ENCODE data around the gene MT2A. TPM values are rescaled to one million over a fixed set of nuclear protein-coding genes. Genes with fewer than 3 reads are reported as not detected.
A peak's percentile ranks its signal among the peaks of the same experiment; 100 is the strongest.

MT2A gene
- total and polyA plus RNA-seq, 2 of the 13 experiments (the other 11 are each of a cell fraction or from before 2014, with no cell fraction given) = 135 to 371 TPM

GRCh38 chr16:56657555-56658326, 49.4 kb downstream of the MT2A start, which contains the start of gene MT1F (continued):
- TF ChIP-seq MTERF4 (CRISPR knock-in tag; IDR thresholded peaks at IDR 0.05) (0 out of 2 replicates have a peak, but pooled peaks have one; percentile 28), ZNF441 (CRISPR knock-in tag; IDR thresholded peaks at IDR 0.05; ENCODE audit: borderline replicate concordance) (peak; percentile 53; the same call in 1 of the 2 replicates), ERF (CRISPR knock-in tag; IDR thresholded peaks at IDR 0.05) (peak; percentile 43; the same call in 1 of the 2 replicates), RFXAP (CRISPR knock-in tag; IDR thresholded peaks at IDR 0.05; ENCODE audit: borderline replicate concordance) (peak; percentile 42; the same call in 1 of the 2 replicates), FOXA3 (CRISPR knock-in tag; IDR thresholded peaks at IDR 0.05) (0 out of 2 replicates have a peak, but pooled peaks have one; percentile 18), HNF4A (CRISPR knock-in tag; IDR thresholded peaks at IDR 0.05) (peak; percentile 72), ZNF569 (CRISPR knock-in tag; IDR thresholded peaks at IDR 0.05; ENCODE audit: borderline replicate concordance) (no peak), MED13 (CRISPR knock-in tag; IDR thresholded peaks at IDR 0.05) (peak; percentile 59; the same call in 1 of the 2 replicates), PHF5A (CRISPR knock-in tag; IDR thresholded peaks at IDR 0.05; ENCODE audit: low read depth, unreplicated experiment) (no peak), NR2F6 (IDR thresholded peaks at IDR 0.05) (no peak), NR2F6 (CRISPR knock-in tag; IDR thresholded peaks at IDR 0.05) (0 out of 2 replicates have a peak, but pooled peaks have one; percentile 43), SALL1 (CRISPR knock-in tag; IDR thresholded peaks at IDR 0.05) (peak; percentile 36), NONO (IDR thresholded peaks at IDR 0.05) (no peak), NONO (CRISPR knock-in tag; conservative IDR thresholded peaks at IDR 0.05) (peak; percentile 22), ATF7 (IDR thresholded peaks at IDR 0.05) (no peak), ATF7 (CRISPR knock-in tag; IDR thresholded peaks at IDR 0.05) (no peak), MATR3 (CRISPR knock-in tag; IDR thresholded peaks at IDR 0.05) (no peak), ATAD3A (CRISPR knock-in tag; IDR thresholded peaks at IDR 0.05) (no peak), IRF9 (CRISPR knock-in tag; IDR thresholded peaks at IDR 0.05; ENCODE audit: borderline replicate concordance) (peak; percentile 85; the same call in 1 of the 2 replicates), CREB1 (IDR thresholded peaks at IDR 0.05) (no peak), CREB1 (CRISPR knock-in tag; IDR thresholded peaks at IDR 0.05) (peak; percentile 60; the same call in 1 of the 2 replicates), ZNF674 (CRISPR knock-in tag; IDR thresholded peaks at IDR 0.05; ENCODE audit: low read depth) (no peak), HOXA3 (CRISPR knock-in tag; IDR thresholded peaks at IDR 0.05) (peak; percentile 34; the same call in 1 of the 2 replicates), ZNF296 (CRISPR knock-in tag; conservative IDR thresholded peaks at IDR 0.05) (peak; percentile 20; the same call in 1 of the 2 replicates), ZFP90 (CRISPR knock-in tag; IDR thresholded peaks at IDR 0.05; ENCODE audit: borderline replicate concordance) (peak; percentile 75; the same call in 1 of the 2 replicates), ZNF275 (CRISPR knock-in tag; IDR thresholded peaks at IDR 0.05; ENCODE audit: borderline replicate concordance) (no peak), ZNF615 (CRISPR knock-in tag; IDR thresholded peaks at IDR 0.05; ENCODE audit: borderline replicate concordance) (0 out of 2 replicates have a peak, but pooled peaks have one; percentile 34), MYNN (CRISPR knock-in tag; IDR thresholded peaks at IDR 0.05; ENCODE audit: low read depth) (no peak), ZC3H13 (CRISPR knock-in tag; IDR thresholded peaks at IDR 0.05) (peak; percentile 62; the same call in 1 of the 2 replicates)
